HepG2 (cell line): Measurements from ENCODE around the gene CMPK1. TPM values are rescaled to one million over a fixed set of nuclear protein-coding genes. Genes with fewer than 3 reads are reported as not detected.

Experiments used
- ATAC-seq: fragments of 200-7000 bp; cut with Tn5 transposase; 3 replicates; pipeline ENCODE4 v1.9.1; 2020; ENCODE audit warnings: mild to moderate bottlenecking, moderate library complexity
- BruUV-seq: library from RNA; stranded (reverse); fragments of 400-500 nt; replicated peaks from 2 replicates; lab custom pipeline; 2021; lab: Mats Ljungman, UMichigan
- CTCF ChIA-PET: fragments of 300-600 bp; formaldehyde crosslinking; extraction: SDS; loops from one replicate; lab custom pipeline; 2021; ENCODE audit warnings: low total read pairs, inconsistent platforms, low intra/inter-chr PET ratio; lab: Yijun Ruan, JAX
- POLR2A ChIA-PET: fragments of 350-600 bp; sonication (Branson Sonifier 250); formaldehyde crosslinking; loops from one replicate; lab custom pipeline; 2020; ENCODE audit warnings: antibody characterized with exemption, inconsistent platforms; lab: Yijun Ruan, JAX
- DNase-seq: peaks from one replicate; pipeline ENCODE4 v3.0.0-alpha.2; 2015; ENCODE audit warnings: low spot score
- FAIRE-seq: peaks from 3 replicates; lab custom pipeline; 2011; peaks lifted over from hg19 to GRCh38; lab: Jason Lieb, UNC
- H2AFZ ChIP-seq: one replicate; pipeline ENCODE4 v1.6.1; 2011; ENCODE audit warnings: low read length, inconsistent platforms
- H3K27ac ChIP-seq: fragments of 300-600 bp; 3 replicates; pipeline ENCODE4 v1.8.0; 2011; ENCODE audit warnings: mixed run types, mild to moderate bottlenecking, mixed read lengths, low read length, inconsistent platforms; ENCODE audit not compliant: insufficient read depth; ENCODE audit errors: extremely low read length
- H3K27me3 ChIP-seq, 2 experiments: fragments of 200-600 bp in 1 of 2; 2 replicates in 1 of 2; 3 replicates in 1 of 2; pipeline versions ENCODE4 v1.6.0 to v1.8.0; 2011; ENCODE audit warnings: low read length in 2 of 2, mild to moderate bottlenecking in 2 of 2, moderate library complexity in 2 of 2, inconsistent platforms in 1 of 2; ENCODE audit not compliant: insufficient read depth in 2 of 2, control insufficient read depth in 1 of 2
- H3K36me3 ChIP-seq, 2 experiments: fragments of 200-600 bp in 1 of 2; replicated peaks in 1 of 2; 2 replicates in 1 of 2; 3 replicates in 1 of 2; pipeline versions ENCODE4 v1.5.1 to v1.8.0; 2011; ENCODE audit warnings: low read length in 2 of 2, inconsistent platforms in 1 of 2; ENCODE audit not compliant: insufficient read depth in 2 of 2, control insufficient read depth in 1 of 2
- H3K4me1 ChIP-seq: 2 replicates; pipeline ENCODE4 v1.5.1; 2012; ENCODE audit warnings: low read length, inconsistent platforms; ENCODE audit not compliant: insufficient read depth
- H3K4me2 ChIP-seq: 2 replicates; pipeline ENCODE4 v1.6.0; 2011; ENCODE audit warnings: low read depth, low read length, inconsistent platforms
- H3K4me3 ChIP-seq, 3 experiments: fragments of 200-600 bp in 1 of 3; sonication (generic), shearing (Covaris generic) in 1 of 3; replicated peaks in 1 of 3; 2 replicates each; pipeline ENCODE4 v1.5.1; 2011 to 2016; ENCODE audit warnings: low read length in 3 of 3, inconsistent platforms in 2 of 3, low read depth in 2 of 3, mild to moderate bottlenecking in 2 of 3, control low read depth in 1 of 3, mixed read lengths in 1 of 3; ENCODE audit not compliant: insufficient read depth in 1 of 3
- H3K79me2 ChIP-seq: one replicate; pipeline ENCODE4 v1.6.1; 2011; ENCODE audit warnings: low read length, inconsistent platforms; ENCODE audit not compliant: insufficient read depth
- H3K9ac ChIP-seq: 2 replicates; pipeline ENCODE4 v1.6.0; 2011; ENCODE audit warnings: mild to moderate bottlenecking, low read depth, low read length, inconsistent platforms; ENCODE audit not compliant: insufficient read depth
- H3K9me3 ChIP-seq: 2 replicates; pipeline ENCODE4 v1.5.1; 2012; ENCODE audit warnings: mild to moderate bottlenecking, low read length
- H4K20me1 ChIP-seq: 2 replicates; pipeline ENCODE4 v1.6.0; 2011; ENCODE audit warnings: inconsistent platforms, mild to moderate bottlenecking, low read length, moderate library complexity; ENCODE audit not compliant: insufficient read depth
- ATF7 ChIP-seq, 2 experiments: fragments of 450-650 bp in 1 of 2; sonication (generic) in 1 of 2; formaldehyde crosslinking in 1 of 2; IDR thresholded peaks; 2 replicates each; pipeline versions ENCODE4 v1.4.0 to v1.6.1; 2016 to 2020; ENCODE audit warnings: antibody characterized with exemption in 1 of 2, mild to moderate bottlenecking in 1 of 2, missing genetic modification reagents in 1 of 2
- BRD4 ChIP-seq: sonication (generic); formaldehyde crosslinking; IDR thresholded peaks from 2 replicates; pipeline ENCODE4 v1.4.0; 2020; ENCODE audit warnings: missing genetic modification reagents
- CEBPG ChIP-seq: IDR thresholded peaks from 2 replicates; pipeline ENCODE4 v1.6.1; 2016
- DNMT1 ChIP-seq: sonication (generic); formaldehyde crosslinking; IDR thresholded peaks from 2 replicates; pipeline ENCODE4 v1.5.1; 2020; ENCODE audit warnings: mild to moderate bottlenecking, missing genetic modification reagents
- ELF3 ChIP-seq: IDR thresholded peaks from 2 replicates; pipeline ENCODE4 v1.6.1; 2016; ENCODE audit warnings: missing genetic modification reagents, missing compliant biosample characterization
- FIP1L1 ChIP-seq: fragments of 200-400 bp; formaldehyde crosslinking; IDR thresholded peaks from 2 replicates; pipeline ENCODE4 v1.6.1; 2018; ENCODE audit warnings: low read depth, mild to moderate bottlenecking, low read length, moderate library complexity, borderline replicate concordance; ENCODE audit not compliant: insufficient read depth
- GABPB1 ChIP-seq: IDR thresholded peaks from 2 replicates; pipeline ENCODE4 v1.6.1; 2016; ENCODE audit warnings: mild to moderate bottlenecking, missing genetic modification reagents, moderate library complexity, missing compliant biosample characterization
- GLI4 ChIP-seq: sonication (generic); formaldehyde crosslinking; IDR thresholded peaks from 2 replicates; pipeline ENCODE4 v1.5.1; 2020; ENCODE audit warnings: missing genetic modification reagents, mild to moderate bottlenecking, moderate library complexity, borderline replicate concordance
- HMG20B ChIP-seq: conservative IDR thresholded peaks from 2 replicates; pipeline ENCODE4 v1.6.1; 2016; ENCODE audit warnings: missing genetic modification reagents, missing compliant biosample characterization
- NFATC3 ChIP-seq: sonication (generic); formaldehyde crosslinking; IDR thresholded peaks from 2 replicates; pipeline ENCODE4 v1.5.1; 2020; ENCODE audit warnings: mild to moderate bottlenecking, missing genetic modification reagents
- PPARG ChIP-seq: conservative IDR thresholded peaks from 2 replicates; pipeline ENCODE4 v1.6.1; 2016; ENCODE audit warnings: missing biosample characterization, missing genetic modification reagents
- SKI ChIP-seq: fragments of 450-650 bp; IDR thresholded peaks from one replicate; pipeline ENCODE4 v1.6.1; 2018; ENCODE audit warnings: mild to moderate bottlenecking; ENCODE audit not compliant: partially characterized antibody
- TOPORS ChIP-seq: sonication (generic); formaldehyde crosslinking; IDR thresholded peaks from 2 replicates; pipeline ENCODE4 v1.8.0; 2023; ENCODE audit warnings: mild to moderate bottlenecking, missing genetic modification reagents
- ZFYVE20 ChIP-seq: sonication (generic); formaldehyde crosslinking; IDR thresholded peaks from 2 replicates; pipeline ENCODE4 v1.8.0; 2023; ENCODE audit warnings: low read depth, mild to moderate bottlenecking, moderate library complexity, missing genetic modification reagents, borderline replicate concordance
- ZKSCAN8 ChIP-seq: IDR thresholded peaks from 2 replicates; pipeline ENCODE4 v1.6.1; 2016; ENCODE audit warnings: borderline replicate concordance, missing genetic modification reagents, missing compliant biosample characterization
- ZNF331 ChIP-seq: sonication (generic); formaldehyde crosslinking; IDR thresholded peaks from 2 replicates; pipeline ENCODE4 v1.4.0; 2020; ENCODE audit warnings: missing genetic modification reagents
- WGBS: methylation state at CpG from one replicate; pipeline ENCODE4 v1.1.6; 2017; ENCODE audit warnings: low lambda C conversion rate; 5-methylcytosine and 5-hydroxymethylcytosine counted together
- in situ Hi-C: cut with HindIII; loops from 2 replicates; pipeline ENCODE4 v1.10.0; 2017; ENCODE audit warnings: low pct_unique_long_range_greater_than_20kb; ENCODE audit not compliant: extremely low pct_ligation_motif_present
- intact Hi-C: fragments of 100-400 bp; cut with micrococcal nuclease; formaldehyde crosslinking; loops from one replicate; pipeline ENCODE4 v1.10.0; 2022; ENCODE audit not compliant: unreplicated experiment
- polyA plus RNA-seq, 8 experiments: library from polyadenylated mRNA; depleted of rRNA in 3 of 8; stranded (reverse) in 7 of 8; unstranded in 1 of 8; fragments of >200 nt; fragmentation: Illumina TruSeq in 4 of 8; extraction: Trizol in 4 of 8; gene quantifications; 2 replicates each; pipeline versions ENCODE4 v1.2.1 to v1.2.3, GENCODE V29; 2011 to 2016; ENCODE audit warnings: low read depth in 4 of 8, missing spikeins in 1 of 8, mixed read lengths in 1 of 8; ENCODE audit not compliant: insufficient read depth in 1 of 8
- total RNA-seq, 5 experiments: library from RNA; depleted of rRNA; stranded (reverse); fragments of >200 nt; fragmentation: Illumina TruSeq; extraction: Trizol; gene quantifications; 2 replicates each; pipeline ENCODE4 v1.2.3, GENCODE V29; 2016; ENCODE audit warnings: low read depth in 1 of 5
- TF ChIP-seq, protein P1 (sequence below): conservative IDR thresholded peaks from 2 replicates; pipeline ENCODE4 v1.6.1; 2018; ENCODE audit warnings: missing genetic modification reagents
- TF ChIP-seq, protein P2 (sequence below): sonication (generic); formaldehyde crosslinking; IDR thresholded peaks from 2 replicates; pipeline ENCODE4 v1.4.0; 2020; ENCODE audit warnings: missing genetic modification reagents
- TF ChIP-seq, protein P3 (sequence below): sonication (generic); formaldehyde crosslinking; IDR thresholded peaks from 2 replicates; pipeline ENCODE4 v1.4.0; 2020; ENCODE audit warnings: mild to moderate bottlenecking, missing genetic modification reagents
- TF ChIP-seq, protein P4 (sequence below): sonication (generic); formaldehyde crosslinking; IDR thresholded peaks from 2 replicates; pipeline ENCODE4 v1.8.0; 2022; ENCODE audit warnings: mild to moderate bottlenecking, missing genetic modification reagents

The CMPK1 gene
- total and polyA plus RNA-seq, 2 of the 13 experiments (the other 11 are each of a cell fraction or from before 2014, with no cell fraction given): 38.3 to 92.0 TPM

DNA sequence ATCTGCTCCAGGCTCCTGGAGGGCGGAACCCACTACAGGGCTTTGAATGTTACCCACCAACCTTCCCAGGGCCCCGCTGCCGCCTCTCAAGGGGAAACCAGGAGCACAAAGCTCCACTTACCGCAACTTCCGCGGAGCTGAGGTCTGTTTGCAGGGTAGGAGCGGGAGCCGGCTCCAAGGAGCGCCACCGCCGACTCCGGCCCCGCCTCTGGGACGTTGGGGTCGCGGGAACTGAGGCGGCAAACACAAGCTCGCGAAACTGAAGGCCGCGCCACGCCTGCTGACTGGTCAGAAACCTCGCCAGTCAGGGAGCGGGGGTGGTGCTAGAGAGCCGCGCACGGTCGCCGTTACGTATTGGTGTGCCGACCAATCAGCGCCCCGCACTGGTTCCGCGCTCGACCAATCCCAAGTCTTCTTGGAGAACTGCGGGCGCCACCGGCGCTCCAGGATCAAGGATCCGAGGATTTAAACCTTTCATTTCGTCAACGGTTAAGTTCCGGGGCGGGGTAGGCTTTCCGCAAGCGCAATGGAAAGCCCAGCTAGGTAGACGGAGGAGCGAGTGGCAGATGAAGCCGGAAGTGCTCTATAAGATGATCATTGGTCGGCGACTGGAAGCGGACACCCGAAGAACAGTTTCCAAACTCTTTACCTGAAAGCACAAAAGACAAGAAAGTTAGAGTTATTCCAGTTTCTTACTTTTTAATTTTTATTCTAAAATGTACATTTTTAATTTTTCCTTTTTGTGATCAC is 19.5 kb upstream of the CMPK1 start, which contains the start of gene STIL:
STIL (minus strand) TSS at position 233 of the 750 bp plus-strand sequence. CDS start 3,828 bp downstream, outside the sequence.
- in situ Hi-C loops: no loop called here
- intact Hi-C loops: loop anchor here (1.0 to 5.0 kb wide), 2 partner anchors 19 to 63 kb away; partner anchors contain the start of gene CMPK1
- no peak for TF ChIP-seq ZKSCAN8 (CRISPR knock-in tag)
- TF ChIP-seq, protein P1, sequence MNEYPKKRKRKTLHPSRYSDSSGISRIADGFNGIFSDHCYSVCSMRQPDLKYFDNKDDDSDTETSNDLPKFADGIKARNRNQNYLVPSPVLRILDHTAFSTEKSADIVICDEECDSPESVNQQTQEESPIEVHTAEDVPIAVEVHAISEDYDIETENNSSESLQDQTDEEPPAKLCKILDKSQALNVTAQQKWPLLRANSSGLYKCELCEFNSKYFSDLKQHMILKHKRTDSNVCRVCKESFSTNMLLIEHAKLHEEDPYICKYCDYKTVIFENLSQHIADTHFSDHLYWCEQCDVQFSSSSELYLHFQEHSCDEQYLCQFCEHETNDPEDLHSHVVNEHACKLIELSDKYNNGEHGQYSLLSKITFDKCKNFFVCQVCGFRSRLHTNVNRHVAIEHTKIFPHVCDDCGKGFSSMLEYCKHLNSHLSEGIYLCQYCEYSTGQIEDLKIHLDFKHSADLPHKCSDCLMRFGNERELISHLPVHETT (CRISPR knock-in tag): 0 out of 2 replicates have a peak, but pooled peaks have one; percentile 21
- TF ChIP-seq, protein P2, sequence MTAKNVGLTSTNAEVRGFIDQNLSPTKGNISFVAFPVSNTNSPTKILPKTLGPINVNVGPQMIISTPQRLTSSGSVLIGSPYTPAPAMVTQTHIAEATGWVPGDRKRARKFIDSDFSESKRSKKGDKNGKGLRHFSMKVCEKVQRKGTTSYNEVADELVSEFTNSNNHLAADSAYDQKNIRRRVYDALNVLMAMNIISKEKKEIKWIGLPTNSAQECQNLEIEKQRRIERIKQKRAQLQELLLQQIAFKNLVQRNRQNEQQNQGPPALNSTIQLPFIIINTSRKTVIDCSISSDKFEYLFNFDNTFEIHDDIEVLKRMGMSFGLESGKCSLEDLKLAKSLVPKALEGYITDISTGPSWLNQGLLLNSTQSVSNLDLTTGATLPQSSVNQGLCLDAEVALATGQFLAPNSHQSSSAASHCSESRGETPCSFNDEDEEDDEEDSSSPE (CRISPR knock-in tag): peak; percentile 99
- TF ChIP-seq SKI: no peak
- TF ChIP-seq TOPORS (CRISPR knock-in tag): no peak
- TF ChIP-seq ATF7 (IDR thresholded peaks at IDR 0.05): no peak
- TF ChIP-seq ATF7 (CRISPR knock-in tag; IDR thresholded peaks at IDR 0.05): no peak
- TF ChIP-seq HMG20B (CRISPR knock-in tag): no peak
- TF ChIP-seq GABPB1 (CRISPR knock-in tag): peak; percentile 89
- no peak for TF ChIP-seq NFATC3 (CRISPR knock-in tag)
- TF ChIP-seq DNMT1 (CRISPR knock-in tag): no peak
- TF ChIP-seq GLI4 (CRISPR knock-in tag): peak; percentile 33; the same call in 1 of the 2 replicates
- TF ChIP-seq, protein P3, sequence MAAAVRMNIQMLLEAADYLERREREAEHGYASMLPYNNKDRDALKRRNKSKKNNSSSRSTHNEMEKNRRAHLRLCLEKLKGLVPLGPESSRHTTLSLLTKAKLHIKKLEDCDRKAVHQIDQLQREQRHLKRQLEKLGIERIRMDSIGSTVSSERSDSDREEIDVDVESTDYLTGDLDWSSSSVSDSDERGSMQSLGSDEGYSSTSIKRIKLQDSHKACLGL (CRISPR knock-in tag): peak; percentile 63; the same call in 1 of the 2 replicates
- TF ChIP-seq, protein P4, sequence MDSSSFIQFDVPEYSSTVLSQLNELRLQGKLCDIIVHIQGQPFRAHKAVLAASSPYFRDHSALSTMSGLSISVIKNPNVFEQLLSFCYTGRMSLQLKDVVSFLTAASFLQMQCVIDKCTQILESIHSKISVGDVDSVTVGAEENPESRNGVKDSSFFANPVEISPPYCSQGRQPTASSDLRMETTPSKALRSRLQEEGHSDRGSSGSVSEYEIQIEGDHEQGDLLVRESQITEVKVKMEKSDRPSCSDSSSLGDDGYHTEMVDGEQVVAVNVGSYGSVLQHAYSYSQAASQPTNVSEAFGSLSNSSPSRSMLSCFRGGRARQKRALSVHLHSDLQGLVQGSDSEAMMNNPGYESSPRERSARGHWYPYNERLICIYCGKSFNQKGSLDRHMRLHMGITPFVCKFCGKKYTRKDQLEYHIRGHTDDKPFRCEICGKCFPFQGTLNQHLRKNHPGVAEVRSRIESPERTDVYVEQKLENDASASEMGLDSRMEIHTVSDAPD: no peak
- TF ChIP-seq PPARG (CRISPR knock-in tag): no peak; the same call in 1 of the 2 replicates
- no peak for TF ChIP-seq ZNF331 (CRISPR knock-in tag)
- TF ChIP-seq FIP1L1: no peak
- no peak for TF ChIP-seq BRD4 (CRISPR knock-in tag)
- TF ChIP-seq CEBPG (CRISPR knock-in tag): peak; percentile 37; the same call in 1 of the 2 replicates
- TF ChIP-seq ZFYVE20: 0 out of 2 replicates have a peak, but pooled peaks have one; percentile 63
- peak; percentile 61 for TF ChIP-seq ELF3 (CRISPR knock-in tag)

More for the DNA sequence above, 19.5 kb upstream of the CMPK1 start, which contains the start of gene STIL:
- peaks cover 45% of the 10 kb centered on the region for H3K79me2 ChIP-seq
- peak within 1 kb of the TSS; percentile 16 for H2AFZ ChIP-seq
- H3K9me3 ChIP-seq: no peaks in the 10 kb centered on the region
- ChIA-PET POLR2A (interaction anchor here (0.8 to 2.6 kb wide), 7 partner anchors 10 to 135 kb away, joined by 3 to 54 read pairs (median 5); partner anchors contain the start of genes CMPK1 and FOXD2), CTCF (no interaction called here)
- no peaks in the 10 kb centered on the region; a peak in 1 of 5 replicates for H3K27me3 ChIP-seq
- ATAC-seq (peak; percentile 97), FAIRE-seq (peak; percentile 97), DNase-seq (peak; percentile 99)
- peak within 1 kb of the TSS; percentile 89 for H3K27ac ChIP-seq
- peaks cover 0 to 17% of the 10 kb centered on the region in 2 experiments; a peak in 3 of 5 replicates for H3K36me3 ChIP-seq
- BruUV-seq: no TSS peak
- peak within 1 kb of the TSS; percentile 81 for H3K9ac ChIP-seq
- peak within 1 kb of the TSS; percentile 79 to 86 (median 81) for H3K4me3 ChIP-seq
- WGBS: 1% methylated on average over 24 of the region's 54 CpGs
- H3K4me1 ChIP-seq: peaks cover 33% of the 10 kb centered on the region
- no peaks in the 10 kb centered on the region for H4K20me1 ChIP-seq
- H3K4me2 ChIP-seq: peak within 1 kb of the TSS; percentile 78
